Ovary (tissue), 3 donors: ENCODE data around the gene VSTM2B.

ENCODE experiments used
- EP300 ChIP-seq: sonication (generic); formaldehyde crosslinking; IDR thresholded peaks from one replicate; pipeline ENCODE4 v1.6.1; 2017; ENCODE audit warnings: antibody characterized with exemption
- POLR2A ChIP-seq: fragments of 450-650 bp; IDR thresholded peaks from one replicate; pipeline ENCODE4 v1.6.1; 2017; ENCODE audit warnings: antibody characterized with exemption, mild to moderate bottlenecking, moderate library complexity
- TF ChIP-seq, protein P1 (sequence below), 3 donors: fragments of 450-650 bp in 2 of 3; fragments of 200-600 bp in 1 of 3; IDR thresholded peaks; one replicate each; pipeline versions ENCODE4 v1.5.1 to v1.8.0; 2016 to 2022; ENCODE audit warnings: antibody characterized with exemption in 3 of 3, mild to moderate bottlenecking in 1 of 3
- donor health status: DM: no; HTN: no; CAD: no.

GRCh38 chr19:29524912-29525831 lies 622 bp upstream of the VSTM2B start:
- TF ChIP-seq, protein P1, sequence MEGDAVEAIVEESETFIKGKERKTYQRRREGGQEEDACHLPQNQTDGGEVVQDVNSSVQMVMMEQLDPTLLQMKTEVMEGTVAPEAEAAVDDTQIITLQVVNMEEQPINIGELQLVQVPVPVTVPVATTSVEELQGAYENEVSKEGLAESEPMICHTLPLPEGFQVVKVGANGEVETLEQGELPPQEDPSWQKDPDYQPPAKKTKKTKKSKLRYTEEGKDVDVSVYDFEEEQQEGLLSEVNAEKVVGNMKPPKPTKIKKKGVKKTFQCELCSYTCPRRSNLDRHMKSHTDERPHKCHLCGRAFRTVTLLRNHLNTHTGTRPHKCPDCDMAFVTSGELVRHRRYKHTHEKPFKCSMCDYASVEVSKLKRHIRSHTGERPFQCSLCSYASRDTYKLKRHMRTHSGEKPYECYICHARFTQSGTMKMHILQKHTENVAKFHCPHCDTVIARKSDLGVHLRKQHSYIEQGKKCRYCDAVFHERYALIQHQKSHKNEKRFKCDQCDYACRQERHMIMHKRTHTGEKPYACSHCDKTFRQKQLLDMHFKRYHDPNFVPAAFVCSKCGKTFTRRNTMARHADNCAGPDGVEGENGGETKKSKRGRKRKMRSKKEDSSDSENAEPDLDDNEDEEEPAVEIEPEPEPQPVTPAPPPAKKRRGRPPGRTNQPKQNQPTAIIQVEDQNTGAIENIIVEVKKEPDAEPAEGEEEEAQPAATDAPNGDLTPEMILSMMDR (IDR thresholded peaks at IDR 0.05): no peak
- no peak for TF ChIP-seq EP300
- no peak for TF ChIP-seq POLR2A
